GM12801 (cell line): Measurements from ENCODE around the gene HDAC4.

Experiments used
- TF ChIP-seq, protein P1 (sequence below): IDR thresholded peaks from one replicate; pipeline ENCODE4 v1.5.1; 2011; ENCODE audit warnings: control low read depth; ENCODE audit not compliant: insufficient read length; ENCODE audit errors: extremely low read depth

HDAC4 gene

DNA sequence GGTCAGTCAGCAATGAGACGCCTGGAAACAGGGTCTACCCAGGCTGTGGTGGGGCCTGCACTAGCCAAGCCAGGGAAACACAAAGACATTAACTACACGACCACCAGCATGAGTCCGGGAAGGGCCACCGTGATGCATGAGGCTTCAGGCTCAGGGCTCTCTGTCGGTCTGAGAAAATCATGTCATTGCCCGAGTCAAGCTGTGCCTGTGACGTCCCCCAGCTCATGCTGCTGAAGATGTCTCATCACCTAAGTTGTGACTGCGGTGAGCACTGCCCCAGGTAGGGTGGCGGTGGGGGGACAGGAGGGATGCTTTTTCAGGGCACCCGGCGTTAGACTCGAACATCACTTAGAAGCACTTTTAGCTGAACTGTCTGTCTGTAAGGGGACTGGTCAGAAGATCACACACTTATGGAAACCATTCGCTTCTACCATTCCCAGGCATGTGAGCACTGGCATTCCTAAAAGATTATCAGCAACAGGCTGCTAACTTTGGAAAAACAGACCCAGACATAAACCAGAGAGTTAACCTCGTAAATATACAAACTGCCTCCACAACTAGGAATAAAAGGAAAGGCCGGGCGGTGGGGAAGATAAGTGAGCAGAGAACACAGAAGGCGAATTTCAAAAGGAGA is 234.5 kb downstream of the HDAC4 start:
- TF ChIP-seq, protein P1, sequence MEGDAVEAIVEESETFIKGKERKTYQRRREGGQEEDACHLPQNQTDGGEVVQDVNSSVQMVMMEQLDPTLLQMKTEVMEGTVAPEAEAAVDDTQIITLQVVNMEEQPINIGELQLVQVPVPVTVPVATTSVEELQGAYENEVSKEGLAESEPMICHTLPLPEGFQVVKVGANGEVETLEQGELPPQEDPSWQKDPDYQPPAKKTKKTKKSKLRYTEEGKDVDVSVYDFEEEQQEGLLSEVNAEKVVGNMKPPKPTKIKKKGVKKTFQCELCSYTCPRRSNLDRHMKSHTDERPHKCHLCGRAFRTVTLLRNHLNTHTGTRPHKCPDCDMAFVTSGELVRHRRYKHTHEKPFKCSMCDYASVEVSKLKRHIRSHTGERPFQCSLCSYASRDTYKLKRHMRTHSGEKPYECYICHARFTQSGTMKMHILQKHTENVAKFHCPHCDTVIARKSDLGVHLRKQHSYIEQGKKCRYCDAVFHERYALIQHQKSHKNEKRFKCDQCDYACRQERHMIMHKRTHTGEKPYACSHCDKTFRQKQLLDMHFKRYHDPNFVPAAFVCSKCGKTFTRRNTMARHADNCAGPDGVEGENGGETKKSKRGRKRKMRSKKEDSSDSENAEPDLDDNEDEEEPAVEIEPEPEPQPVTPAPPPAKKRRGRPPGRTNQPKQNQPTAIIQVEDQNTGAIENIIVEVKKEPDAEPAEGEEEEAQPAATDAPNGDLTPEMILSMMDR, result no peak

DNA sequence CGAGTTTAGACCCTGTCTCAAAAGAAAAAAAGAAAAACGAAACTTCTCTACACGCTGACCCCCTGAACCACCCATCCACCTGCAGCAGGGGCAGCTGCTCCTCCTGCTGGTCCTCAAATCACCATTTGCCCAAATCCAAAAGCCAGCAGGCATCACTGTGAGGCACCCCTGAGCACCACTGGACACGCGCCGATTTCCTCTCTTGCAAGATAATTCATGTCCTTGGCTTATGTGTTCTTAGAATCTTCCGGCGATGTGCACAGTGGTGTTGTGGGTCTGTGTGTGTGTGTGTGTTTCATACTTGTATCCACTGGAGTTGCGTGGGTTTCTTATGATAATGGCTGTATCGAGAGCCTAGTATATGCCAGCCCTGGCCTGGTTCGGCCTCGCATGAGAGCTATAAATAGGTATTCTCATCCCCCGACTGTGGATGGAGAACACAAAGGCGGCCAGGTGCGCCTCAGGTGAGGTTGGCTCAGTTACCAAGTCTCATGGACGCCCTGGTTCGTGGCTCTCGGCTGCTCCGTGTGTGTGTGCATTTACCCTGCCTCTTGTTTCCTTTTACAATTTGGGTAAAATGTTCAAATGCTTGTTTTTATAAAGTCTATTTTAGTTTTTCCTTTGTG is 235.5 kb downstream of the HDAC4 start:
- TF ChIP-seq, protein P1, result no peak

DNA sequence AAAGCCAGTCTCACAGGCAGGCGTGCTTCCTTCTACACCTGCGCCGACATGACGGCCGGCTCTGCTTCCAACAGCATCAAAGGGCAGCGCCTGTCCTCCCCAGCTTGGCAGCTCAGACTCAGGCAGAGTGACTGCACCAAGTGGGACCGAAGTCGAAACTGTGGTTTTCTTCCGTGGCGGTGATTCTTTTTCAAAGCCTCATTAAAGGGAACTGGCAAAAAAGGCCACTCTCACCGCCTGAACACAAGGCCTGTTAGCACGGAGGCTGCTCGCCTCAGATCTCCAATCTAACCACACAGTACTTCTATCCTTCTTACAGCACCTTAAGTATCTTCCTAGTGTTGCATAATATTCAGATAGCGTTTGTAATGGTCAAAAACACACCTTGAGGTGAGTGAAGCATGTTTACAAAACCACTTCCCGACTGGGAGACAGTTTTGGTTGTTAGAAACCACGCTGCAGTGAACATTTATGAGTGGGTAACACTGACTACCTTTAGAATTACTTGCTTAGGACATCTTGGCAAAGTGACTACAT is 236.4 kb downstream of the HDAC4 start:
- TF ChIP-seq, protein P1, result no peak

DNA sequence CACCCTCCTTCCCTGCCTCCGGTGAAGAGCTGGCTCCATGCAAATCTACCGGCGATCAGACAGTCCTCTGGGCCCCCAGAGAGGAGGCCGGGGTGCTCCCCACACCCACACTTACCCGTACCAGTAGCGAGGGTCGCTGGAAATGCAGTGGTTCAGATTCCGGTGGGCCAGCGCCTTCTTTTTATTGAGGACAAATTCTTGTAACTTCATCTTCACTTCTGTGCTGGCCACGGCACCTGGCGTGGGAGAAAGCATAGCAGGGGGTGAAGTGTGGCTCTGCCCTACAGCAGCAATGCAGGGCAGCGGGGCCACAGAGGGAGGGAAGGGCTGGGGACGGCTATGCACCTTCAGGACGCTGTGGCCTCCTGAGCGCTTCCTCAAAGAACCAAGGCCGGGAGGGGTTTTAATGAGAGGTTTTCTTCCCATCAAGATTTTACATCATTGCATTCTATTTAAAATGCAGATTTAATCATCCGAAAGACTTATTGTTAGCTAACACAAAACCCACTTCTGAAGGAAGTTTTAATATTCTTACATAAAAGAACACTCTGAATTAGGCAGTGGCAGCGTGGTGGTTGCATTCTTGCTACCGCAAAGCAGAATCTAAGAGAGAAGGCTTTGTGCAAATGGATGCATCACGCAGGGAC is 237.0 kb downstream of the HDAC4 start:
- TF ChIP-seq, protein P1, result no peak

DNA sequence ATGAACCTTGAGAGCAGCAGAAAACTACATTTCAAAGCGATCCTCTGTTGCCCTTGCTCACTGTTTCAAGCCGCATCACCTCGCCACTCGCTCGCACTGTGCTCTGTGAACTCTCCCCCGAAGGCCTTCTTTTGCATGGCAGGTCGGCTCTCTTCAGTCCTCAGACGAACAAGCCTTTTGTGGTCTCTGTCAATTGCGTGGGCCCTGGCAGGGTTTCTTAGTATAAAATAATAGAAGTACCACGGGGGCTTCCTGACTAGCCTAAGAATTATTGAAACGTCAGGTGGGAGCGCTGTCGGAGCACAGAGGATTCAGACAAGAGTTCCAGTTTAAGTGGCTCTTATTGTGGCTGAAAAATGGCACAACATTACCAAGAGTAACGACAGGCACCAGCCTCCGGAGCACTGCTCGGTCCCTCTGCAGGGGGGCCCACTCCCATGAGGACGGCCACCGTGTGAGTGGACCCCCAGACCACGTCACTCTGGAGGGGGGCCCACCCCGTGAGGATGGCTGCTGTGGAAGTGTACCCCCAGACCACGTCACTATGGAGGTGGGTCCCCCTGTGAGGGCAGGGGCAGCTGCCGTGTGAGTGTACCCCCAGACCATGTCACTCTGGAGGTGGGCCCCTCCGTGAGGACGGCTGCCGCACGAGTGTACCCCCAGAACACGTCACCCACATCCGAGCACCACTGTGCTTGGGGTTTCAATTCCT is 237.7 kb downstream of the HDAC4 start:
- TF ChIP-seq, protein P1, result no peak

DNA sequence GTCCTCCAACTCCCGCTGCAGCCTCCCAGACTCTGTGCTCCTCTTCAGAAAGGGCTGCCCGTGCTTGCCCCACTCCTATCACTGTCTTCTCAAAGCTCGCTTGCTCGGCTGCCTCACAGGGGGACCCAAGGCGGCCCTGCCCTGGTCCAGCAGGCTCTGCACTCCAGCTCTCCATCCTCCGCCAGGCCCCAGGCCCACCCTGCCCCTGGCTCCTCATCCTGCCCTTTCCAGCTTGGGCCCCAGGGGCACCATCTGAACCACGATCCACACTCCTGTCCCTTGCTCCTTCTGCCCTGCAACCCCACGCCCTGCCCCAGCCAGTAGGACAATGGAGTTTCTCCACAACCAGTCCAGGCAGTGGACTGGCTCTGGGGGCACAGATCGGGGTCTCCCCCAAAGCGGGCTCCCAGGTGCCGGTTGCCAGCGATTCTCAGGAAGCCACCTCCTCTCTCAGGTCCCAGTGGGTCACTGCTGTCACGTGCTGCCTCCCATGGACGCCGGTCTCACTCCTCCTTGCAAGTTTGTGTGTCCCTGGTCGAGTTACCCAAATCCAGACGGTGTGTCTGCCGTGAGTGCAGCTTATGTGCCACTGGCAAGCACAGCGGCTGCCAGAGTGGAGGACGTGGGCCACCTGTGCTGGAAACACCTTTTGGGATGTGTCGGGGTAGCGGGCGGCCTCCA is 238.5 kb downstream of the HDAC4 start:
- TF ChIP-seq, protein P1, result no peak
